A549 treated with Hydrocortisone at 1 μM for 4 hours (cell line): ENCODE results near the gene GPC3. TPM values are rescaled to one million over a fixed set of nuclear protein-coding genes. Genes with fewer than 3 reads are reported as not detected.

Source experiments
- total RNA-seq: library from RNA; stranded (reverse); fragments of 200-300 nt; extraction: Qiagen RNA extraction; gene quantifications from 5 replicates; pipeline ENCODE4 v1.2.3, GENCODE V29; 2022

The GPC3 gene
- 0.08 to 0.13 TPM in 2 of 5 replicates, not detected in the others for total RNA-seq

DNA sequence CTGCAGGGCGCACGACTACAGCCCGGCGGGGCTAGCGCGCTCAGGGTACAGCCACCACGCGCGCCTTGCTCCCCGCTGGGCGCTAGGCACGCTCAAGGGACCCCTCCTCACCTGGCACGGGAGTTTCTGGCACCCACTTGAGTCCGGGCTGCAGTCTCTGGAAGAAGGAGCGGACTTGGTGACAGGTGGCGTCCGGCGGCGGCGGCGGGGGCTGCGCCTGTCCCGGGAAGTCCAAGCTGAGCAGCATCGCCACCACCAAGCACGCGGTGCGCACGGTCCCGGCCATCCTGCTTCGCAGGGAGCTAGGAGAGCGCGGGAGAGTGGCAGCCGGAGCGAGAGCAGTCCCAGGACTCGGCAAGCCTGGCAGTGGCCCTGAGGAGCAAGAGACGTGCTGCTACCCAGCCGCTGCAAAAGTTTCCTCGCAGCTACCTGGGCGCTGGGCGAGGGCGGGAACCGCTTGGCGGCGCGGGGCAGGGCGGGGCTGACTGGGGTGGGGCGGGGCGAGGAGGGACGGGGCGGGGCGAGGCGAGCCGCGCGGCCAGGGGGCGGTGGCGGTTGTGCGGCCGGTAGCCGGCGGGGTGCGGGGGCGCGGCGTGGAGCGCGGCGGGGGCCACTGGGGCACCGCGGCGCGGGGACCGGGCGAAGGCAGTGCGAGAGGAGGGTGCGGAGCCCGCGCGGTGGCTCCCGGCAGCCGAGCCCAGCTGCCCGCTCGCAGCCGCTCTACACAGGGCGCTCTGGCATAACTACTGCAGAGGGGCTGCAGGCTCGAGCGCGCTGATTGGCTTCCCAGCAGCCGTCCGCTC, at the start of gene GPC3:
Gene GPC3 (minus strand): TSS at position 431 of the 803 bp plus-strand sequence.

